GM23338 (cell line): Measurements from ENCODE around the gene MC2R. TPM values are rescaled to one million over a fixed set of nuclear protein-coding genes. Genes with fewer than 3 reads are reported as not detected.

Experiments
- ATAC-seq: fragments of 200-7000 bp; cut with Tn5 transposase; 3 replicates; pipeline ENCODE4 v1.9.1; 2020
- DNase-seq: peaks from one replicate; pipeline ENCODE4 v3.0.0-alpha.2; 2015; ENCODE audit warnings: low spot score
- H2AFZ ChIP-seq: fragments of 200-600 bp; sonication (generic); 2 replicates; pipeline ENCODE4 v1.8.0; 2016; ENCODE audit warnings: antibody characterized with exemption, mild to moderate bottlenecking, moderate library complexity
- H3F3A ChIP-seq: fragments of 200-600 bp; sonication (generic); replicated peaks from 2 replicates; pipeline ENCODE4 v1.8.0; 2017; ENCODE audit warnings: antibody characterized with exemption, mixed run types, low read depth
- H3K27ac ChIP-seq: fragments of 200-600 bp; sonication (generic); 2 replicates; pipeline ENCODE4 v1.6.1; 2016; ENCODE audit warnings: low read depth
- H3K27me3 ChIP-seq: fragments of 200-600 bp; sonication (generic); 2 replicates; pipeline ENCODE4 v1.8.0; 2016; ENCODE audit warnings: mild to moderate bottlenecking, mixed run types, moderate library complexity; ENCODE audit not compliant: insufficient read depth
- H3K36me3 ChIP-seq: fragments of 200-600 bp; sonication (generic); 2 replicates; pipeline ENCODE4 v1.8.0; 2016; ENCODE audit warnings: mild to moderate bottlenecking; ENCODE audit not compliant: insufficient read depth
- H3K4me1 ChIP-seq: fragments of 200-600 bp; sonication (generic); 2 replicates; pipeline ENCODE4 v1.8.0; 2016; ENCODE audit warnings: mild to moderate bottlenecking, moderate library complexity; ENCODE audit not compliant: insufficient read depth
- H3K4me2 ChIP-seq: fragments of 200-600 bp; sonication (generic); 2 replicates; pipeline ENCODE4 v1.7.1; 2017; ENCODE audit warnings: mixed run types
- H3K4me3 ChIP-seq: fragments of 200-600 bp; sonication (generic); 2 replicates; pipeline ENCODE4 v1.6.1; 2016; ENCODE audit warnings: mixed run types
- H3K79me2 ChIP-seq: fragments of 200-600 bp; sonication (generic); replicated peaks from 2 replicates; pipeline ENCODE4 v1.8.0; 2017; ENCODE audit warnings: mild to moderate bottlenecking; ENCODE audit not compliant: insufficient read depth
- H3K9me2 ChIP-seq: fragments of 200-600 bp; sonication (generic); 2 replicates; pipeline ENCODE4 v1.8.0; 2017; ENCODE audit not compliant: insufficient read depth
- H4K20me1 ChIP-seq: fragments of 200-600 bp; sonication (generic); replicated peaks from 2 replicates; pipeline ENCODE4 v1.8.0; 2017; ENCODE audit warnings: mild to moderate bottlenecking; ENCODE audit not compliant: insufficient read depth
- H3K27ac Mint-ChIP-seq: 2 replicates; pipeline ENCODE4 v1.8.0; 2020; ENCODE audit warnings: inconsistent platforms, mild to moderate bottlenecking, moderate library complexity, mixed read lengths
- H3K27me3 Mint-ChIP-seq: 3 replicates; pipeline ENCODE4 v1.8.0; 2022; ENCODE audit warnings: low read depth, mild to moderate bottlenecking, moderate library complexity, mixed read lengths, inconsistent platforms; ENCODE audit not compliant: insufficient read depth, poor library complexity
- H3K36me3 Mint-ChIP-seq: 3 replicates; pipeline ENCODE4 v1.8.0; 2021; ENCODE audit warnings: low read depth, mild to moderate bottlenecking, inconsistent platforms, moderate library complexity, mixed read lengths
- H3K4me1 Mint-ChIP-seq: 3 replicates; pipeline ENCODE4 v1.8.0; 2020; ENCODE audit warnings: mild to moderate bottlenecking, inconsistent platforms, mixed read lengths
- H3K4me3 Mint-ChIP-seq: 3 replicates; pipeline ENCODE4 v1.8.0; 2021; ENCODE audit warnings: moderate library complexity, mild to moderate bottlenecking, inconsistent platforms, mixed read lengths
- H3K9me3 Mint-ChIP-seq: 3 replicates; pipeline ENCODE4 v1.8.0; 2020; ENCODE audit warnings: moderate library complexity, mild to moderate bottlenecking, inconsistent platforms, mixed read lengths
- CREB1 ChIP-seq: fragments of 250-450 bp; sonication (Bioruptor Pico); IDR thresholded peaks from 2 replicates; pipeline ENCODE4 v1.5.0; 2020; ENCODE audit warnings: low read depth, mild to moderate bottlenecking, moderate library complexity
- EZH2 ChIP-seq: fragments of 200-600 bp; sonication (generic); IDR thresholded peaks from one replicate; pipeline ENCODE4 v1.8.0; 2017; ENCODE audit warnings: antibody characterized with exemption, mild to moderate bottlenecking, low read depth; ENCODE audit not compliant: unreplicated experiment
- EZH2phosphoT487 ChIP-seq: fragments of 200-600 bp; sonication (generic); IDR thresholded peaks from one replicate; pipeline ENCODE4 v1.8.1; 2018; ENCODE audit warnings: antibody characterized with exemption; ENCODE audit not compliant: unreplicated experiment
- NANOG ChIP-seq: IDR thresholded peaks from 2 replicates; pipeline ENCODE4 v1.6.1; 2016; ENCODE audit warnings: antibody characterized with exemption, borderline replicate concordance
- POLR2AphosphoS5 ChIP-seq: IDR thresholded peaks from 2 replicates; pipeline ENCODE4 v1.6.1; 2016; ENCODE audit warnings: antibody characterized with exemption, low read depth
- REST ChIP-seq: IDR thresholded peaks from one replicate; pipeline ENCODE4 v1.6.1; 2018; ENCODE audit warnings: antibody characterized with exemption; ENCODE audit not compliant: unreplicated experiment
- ZNF114 ChIP-seq: fragments of 250-450 bp; sonication (Bioruptor Pico); IDR thresholded peaks from 2 replicates; pipeline ENCODE4 v1.5.0; 2020; ENCODE audit warnings: mild to moderate bottlenecking, moderate library complexity
- ZNF462 ChIP-seq: fragments of 250-450 bp; sonication (Bioruptor Pico); IDR thresholded peaks from 2 replicates; pipeline ENCODE4 v1.5.0; 2020; ENCODE audit warnings: mild to moderate bottlenecking, moderate library complexity
- polyA plus RNA-seq: library from polyadenylated mRNA; unstranded; fragments of >200 nt; fragmentation: Nextera tagmentation; extraction: Ambion mirVana; gene quantifications from 2 replicates; pipeline ENCODE4 v1.2.1, GENCODE V29; 2016
- total RNA-seq: library from RNA; depleted of rRNA; stranded (reverse); fragments of >200 nt; shearing (Covaris generic); gene quantifications from 2 replicates; pipeline ENCODE4 v1.2.3, GENCODE V29; 2014

The MC2R gene
- total and polyA plus RNA-seq, 2 experiments from 2014 or later, result not detected

GRCh38 chr18:13915995-13916431 is 677 bp upstream of the MC2R start:
- Histone ChIP-seq H3K9me2 (no peaks in the 10 kb centered on the region; the same call in 1 of the 2 replicates), H2AFZ (peak overlapping the region; percentile 66), H3K79me2 (no peaks in the 10 kb centered on the region), H4K20me1 (no peaks in the 10 kb centered on the region), H3K4me1 (no peaks in the 10 kb centered on the region), H3K27ac (no peak overlapping the region), H3F3A (no peaks in the 10 kb centered on the region), H3K36me3 (no peaks in the 10 kb centered on the region), H3K4me3 (no peak overlapping the region), H3K27me3 (no peaks in the 10 kb centered on the region), H3K4me2 (no peak overlapping the region)
- TF ChIP-seq NANOG (no peak), ZNF114 (CRISPR knock-in tag) (no peak), EZH2phosphoT487 (no peak), REST (no peak), EZH2 (no peak), POLR2AphosphoS5 (no peak), CREB1 (CRISPR knock-in tag) (no peak)
- H3K27me3 Mint-ChIP-seq, result peaks cover 2% of the 10 kb centered on the region
- no peaks in the 10 kb centered on the region; the same call in 2 of the 3 replicates for H3K9me3 Mint-ChIP-seq
- no peak for DNase-seq
- H3K36me3 Mint-ChIP-seq, result no peaks in the 10 kb centered on the region
- no peak overlapping the region; the same call in 1 of the 2 replicates for H3K27ac Mint-ChIP-seq
- no peak overlapping the region for H3K4me3 Mint-ChIP-seq
- no peak for ATAC-seq
- no peaks in the 10 kb centered on the region; the same call in 2 of the 3 replicates for H3K4me1 Mint-ChIP-seq

- Histone ChIP-seq H3K27ac (no peak overlapping the region), H3F3A (no peaks in the 10 kb centered on the region), H4K20me1 (no peaks in the 10 kb centered on the region), H3K27me3 (no peaks in the 10 kb centered on the region), H2AFZ (no peak overlapping the region; the same call in 1 of the 2 replicates), H3K79me2 (no peaks in the 10 kb centered on the region), H3K4me1 (no peaks in the 10 kb centered on the region), H3K4me3 (no peak overlapping the region), H3K9me2 (no peaks in the 10 kb centered on the region; the same call in 1 of the 2 replicates), H3K4me2 (no peak overlapping the region), H3K36me3 (no peaks in the 10 kb centered on the region)
- no peak overlapping the region for H3K4me3 Mint-ChIP-seq
- H3K4me1 Mint-ChIP-seq, result no peaks in the 10 kb centered on the region; the same call in 2 of the 3 replicates
- no peak overlapping the region for H3K27ac Mint-ChIP-seq
- H3K36me3 Mint-ChIP-seq, result no peaks in the 10 kb centered on the region
- no peak for DNase-seq
- peaks cover 2% of the 10 kb centered on the region for H3K27me3 Mint-ChIP-seq
- H3K9me3 Mint-ChIP-seq, result no peaks in the 10 kb centered on the region
- no peak for ATAC-seq
- TF ChIP-seq POLR2AphosphoS5 (no peak), ZNF114 (CRISPR knock-in tag) (no peak), CREB1 (CRISPR knock-in tag) (no peak), ZNF462 (CRISPR knock-in tag) (no peak), REST (no peak)
Observed at GRCh38 chr18:13914756-13915155, 580 bp downstream of the MC2R start.
